GM12864 (cell line): ENCODE results near the gene PKLR.

Experiments used
- DNase-seq: peaks from one replicate; pipeline ENCODE4 v3.0.0-alpha.2; 2011; ENCODE audit warnings: low read depth
- H3K4me3 ChIP-seq: 2 replicates; pipeline ENCODE4 v1.5.1; 2011; ENCODE audit warnings: mild to moderate bottlenecking, low read depth, low read length, control low read depth
- TF ChIP-seq, protein P1 (sequence below): IDR thresholded peaks from 2 replicates; pipeline ENCODE4 v1.5.1; 2011; ENCODE audit warnings: low read depth, mild to moderate bottlenecking, moderate library complexity, low read length, control low read depth, inconsistent platforms; ENCODE audit errors: missing control alignments

Gene PKLR

DNA sequence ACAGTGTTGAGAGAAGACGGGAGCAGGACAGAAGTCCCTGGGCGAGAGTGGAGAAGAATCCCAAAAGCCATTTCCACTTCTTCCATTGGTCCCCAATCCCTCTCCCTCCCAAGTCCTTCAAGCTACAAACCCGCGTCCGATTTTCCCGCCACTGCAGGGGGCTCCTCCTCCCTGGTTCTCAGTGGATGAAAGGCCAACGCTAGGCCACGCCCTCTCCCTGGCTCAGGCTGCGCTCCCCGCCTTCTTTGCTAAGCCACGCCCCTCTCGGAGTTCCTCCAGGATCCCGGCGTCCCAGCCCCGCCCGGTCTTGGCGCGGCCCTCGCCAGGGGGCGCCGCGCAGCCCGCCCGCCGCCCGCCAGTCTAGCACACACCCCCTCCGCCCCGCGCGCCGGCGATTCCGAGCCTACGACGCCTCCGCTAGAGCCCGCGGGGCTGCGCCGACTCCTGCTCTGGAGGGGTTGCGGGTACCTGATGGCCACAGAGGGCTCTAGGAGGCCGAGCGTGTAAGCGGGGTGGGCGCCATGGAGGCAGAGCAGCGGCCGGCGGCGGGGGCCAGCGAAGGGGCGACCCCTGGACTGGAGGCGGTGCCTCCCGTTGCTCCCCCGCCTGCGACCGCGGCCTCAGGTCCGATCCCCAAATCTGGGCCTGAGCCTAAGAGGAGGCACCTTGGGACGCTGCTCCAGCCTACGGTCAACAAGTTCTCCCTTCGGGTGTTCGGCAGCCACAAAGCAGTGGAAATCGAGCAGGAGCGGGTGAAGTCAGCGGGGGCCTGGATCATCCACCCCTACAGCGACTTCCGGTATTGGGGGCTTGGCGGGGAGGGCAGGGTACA lies 24.0 kb downstream of the PKLR start, which contains the start of gene HCN3:
Gene HCN3, plus strand, starts transcription at position 394 of the 832 bp plus-strand sequence. Its CDS starts 128 bp downstream, at position 522.
- peak; percentile 79 for DNase-seq
- peak within 1 kb of the TSS; percentile 69 for H3K4me3 ChIP-seq
- TF ChIP-seq, protein P1, sequence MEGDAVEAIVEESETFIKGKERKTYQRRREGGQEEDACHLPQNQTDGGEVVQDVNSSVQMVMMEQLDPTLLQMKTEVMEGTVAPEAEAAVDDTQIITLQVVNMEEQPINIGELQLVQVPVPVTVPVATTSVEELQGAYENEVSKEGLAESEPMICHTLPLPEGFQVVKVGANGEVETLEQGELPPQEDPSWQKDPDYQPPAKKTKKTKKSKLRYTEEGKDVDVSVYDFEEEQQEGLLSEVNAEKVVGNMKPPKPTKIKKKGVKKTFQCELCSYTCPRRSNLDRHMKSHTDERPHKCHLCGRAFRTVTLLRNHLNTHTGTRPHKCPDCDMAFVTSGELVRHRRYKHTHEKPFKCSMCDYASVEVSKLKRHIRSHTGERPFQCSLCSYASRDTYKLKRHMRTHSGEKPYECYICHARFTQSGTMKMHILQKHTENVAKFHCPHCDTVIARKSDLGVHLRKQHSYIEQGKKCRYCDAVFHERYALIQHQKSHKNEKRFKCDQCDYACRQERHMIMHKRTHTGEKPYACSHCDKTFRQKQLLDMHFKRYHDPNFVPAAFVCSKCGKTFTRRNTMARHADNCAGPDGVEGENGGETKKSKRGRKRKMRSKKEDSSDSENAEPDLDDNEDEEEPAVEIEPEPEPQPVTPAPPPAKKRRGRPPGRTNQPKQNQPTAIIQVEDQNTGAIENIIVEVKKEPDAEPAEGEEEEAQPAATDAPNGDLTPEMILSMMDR, result peak; percentile 59

DNA sequence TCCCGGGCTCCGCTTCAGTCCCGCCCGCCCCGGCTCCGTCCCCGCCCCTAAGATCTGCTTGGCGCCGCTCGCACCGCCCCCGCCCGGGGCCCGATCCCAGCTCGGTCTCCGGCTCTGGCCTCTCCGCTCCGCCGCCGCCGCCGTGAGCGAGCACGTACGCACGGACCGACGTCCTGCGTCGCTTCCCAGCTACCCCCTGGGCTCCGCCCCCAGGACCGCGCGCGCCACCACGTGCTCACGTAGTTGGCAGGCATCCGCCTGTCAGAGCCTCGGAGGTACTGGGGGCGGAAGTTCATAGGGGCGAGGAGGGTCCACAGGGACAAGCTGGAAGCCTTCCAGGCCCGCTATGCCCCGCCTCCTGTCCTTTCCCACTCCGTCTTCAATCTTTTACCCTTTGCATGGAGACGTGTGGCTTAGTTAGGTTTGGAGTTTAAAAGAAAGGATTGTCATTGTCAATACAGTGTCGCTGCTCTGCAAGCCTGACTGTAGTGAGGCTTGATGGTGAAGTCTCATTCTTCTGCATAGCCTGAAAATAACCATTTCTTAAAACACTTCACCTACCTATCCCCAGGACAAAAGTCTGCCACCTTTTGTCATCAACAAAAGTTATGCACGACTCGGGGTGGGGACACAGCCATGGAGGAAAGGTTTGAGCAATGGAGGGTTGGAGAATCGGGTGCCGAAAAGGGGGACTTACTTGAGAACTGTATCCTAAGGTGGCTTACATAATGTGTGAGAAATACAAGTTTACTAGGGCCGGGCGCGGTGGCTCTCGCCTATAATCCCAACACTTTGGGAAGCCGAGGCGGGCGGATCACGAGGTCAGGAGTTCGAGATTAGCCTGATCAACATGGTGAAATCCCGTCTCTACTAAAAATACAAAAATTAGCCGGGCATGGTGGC lies 27.6 kb downstream of the PKLR start, which contains the start of gene CLK2:
Gene CLK2, minus strand, starts transcription at position 162 of the 903 bp plus-strand sequence. CDS start 2,527 bp downstream, outside the sequence.
- peak within 1 kb of the TSS; percentile 99 for H3K4me3 ChIP-seq
- DNase-seq, result peak; percentile 85
- TF ChIP-seq, protein P1, result no peak

GRCh38 chr1:155272466-155273342 lies 28.5 kb downstream of the PKLR start:
- peak overlapping the region; percentile 99 for H3K4me3 ChIP-seq
- TF ChIP-seq, protein P1, result no peak
- DNase-seq, result no peak

DNA sequence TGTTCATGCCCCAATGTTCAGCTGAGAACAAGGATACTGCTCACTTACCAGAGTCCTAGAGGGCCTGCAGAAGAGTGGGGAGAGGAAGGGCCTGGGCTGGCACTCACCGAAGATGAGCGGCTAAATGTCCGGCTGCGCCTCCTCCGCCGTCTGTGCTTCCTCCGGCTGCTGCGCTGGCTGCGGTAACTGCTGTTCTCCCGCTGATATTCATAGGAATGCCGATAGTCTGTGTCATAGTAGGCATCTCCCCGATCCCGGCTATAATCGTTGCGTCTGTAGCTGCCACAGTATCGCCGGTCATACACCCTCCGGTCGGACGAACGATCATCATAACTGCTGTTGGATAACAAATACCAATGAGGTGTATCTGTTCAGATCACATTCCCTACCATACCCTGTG lies 31.9 kb downstream of the PKLR start:
- no peak for DNase-seq
- TF ChIP-seq, protein P1, result no peak
- no peak overlapping the region for H3K4me3 ChIP-seq

- TF ChIP-seq, protein P1, result no peak
- H3K4me3 ChIP-seq, result no peak overlapping the region
- no peak for DNase-seq
These were observed 32.6 kb downstream of the PKLR start for GRCh38 chr1:155268630-155269029.

DNA sequence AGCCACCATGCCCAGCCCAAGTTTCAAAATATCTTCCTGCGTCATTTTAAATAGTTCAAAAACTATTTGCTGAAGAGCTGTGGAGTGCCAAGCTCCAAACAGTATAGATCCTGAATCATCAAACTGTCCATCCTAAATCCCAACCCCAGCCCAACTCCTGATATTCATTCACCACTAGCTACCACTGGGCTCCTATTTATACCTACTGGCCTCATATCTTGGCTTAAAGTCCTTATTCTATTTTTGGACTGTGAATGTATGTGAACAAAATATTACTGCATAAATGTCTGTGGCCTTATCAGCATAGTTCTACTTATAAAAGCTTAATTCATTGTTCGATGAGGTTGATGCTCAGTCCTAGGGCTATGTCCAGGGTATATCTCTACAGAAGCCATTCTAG lies 33.9 kb downstream of the PKLR start:
- H3K4me3 ChIP-seq, result no peak overlapping the region
- DNase-seq, result no peak
- TF ChIP-seq, protein P1, result no peak
